ENCODE results near the gene KDM5C.

KDM5C gene

GRCh38 chrX:53224860-53225797 lies at the start of gene KDM5C:
KDM5C (minus strand) TSS chrX:53225207; CDS start chrX:53224889, 318 bp downstream.
- TF ChIP-seq, protein P1, sequence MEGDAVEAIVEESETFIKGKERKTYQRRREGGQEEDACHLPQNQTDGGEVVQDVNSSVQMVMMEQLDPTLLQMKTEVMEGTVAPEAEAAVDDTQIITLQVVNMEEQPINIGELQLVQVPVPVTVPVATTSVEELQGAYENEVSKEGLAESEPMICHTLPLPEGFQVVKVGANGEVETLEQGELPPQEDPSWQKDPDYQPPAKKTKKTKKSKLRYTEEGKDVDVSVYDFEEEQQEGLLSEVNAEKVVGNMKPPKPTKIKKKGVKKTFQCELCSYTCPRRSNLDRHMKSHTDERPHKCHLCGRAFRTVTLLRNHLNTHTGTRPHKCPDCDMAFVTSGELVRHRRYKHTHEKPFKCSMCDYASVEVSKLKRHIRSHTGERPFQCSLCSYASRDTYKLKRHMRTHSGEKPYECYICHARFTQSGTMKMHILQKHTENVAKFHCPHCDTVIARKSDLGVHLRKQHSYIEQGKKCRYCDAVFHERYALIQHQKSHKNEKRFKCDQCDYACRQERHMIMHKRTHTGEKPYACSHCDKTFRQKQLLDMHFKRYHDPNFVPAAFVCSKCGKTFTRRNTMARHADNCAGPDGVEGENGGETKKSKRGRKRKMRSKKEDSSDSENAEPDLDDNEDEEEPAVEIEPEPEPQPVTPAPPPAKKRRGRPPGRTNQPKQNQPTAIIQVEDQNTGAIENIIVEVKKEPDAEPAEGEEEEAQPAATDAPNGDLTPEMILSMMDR (IDR thresholded peaks at IDR 0.05): no peak

GRCh38 chrX:53272808-53273337 lies 47.9 kb upstream of the KDM5C start:
- TF ChIP-seq, protein P1 (IDR thresholded peaks at IDR 0.05): no peak

DNA sequence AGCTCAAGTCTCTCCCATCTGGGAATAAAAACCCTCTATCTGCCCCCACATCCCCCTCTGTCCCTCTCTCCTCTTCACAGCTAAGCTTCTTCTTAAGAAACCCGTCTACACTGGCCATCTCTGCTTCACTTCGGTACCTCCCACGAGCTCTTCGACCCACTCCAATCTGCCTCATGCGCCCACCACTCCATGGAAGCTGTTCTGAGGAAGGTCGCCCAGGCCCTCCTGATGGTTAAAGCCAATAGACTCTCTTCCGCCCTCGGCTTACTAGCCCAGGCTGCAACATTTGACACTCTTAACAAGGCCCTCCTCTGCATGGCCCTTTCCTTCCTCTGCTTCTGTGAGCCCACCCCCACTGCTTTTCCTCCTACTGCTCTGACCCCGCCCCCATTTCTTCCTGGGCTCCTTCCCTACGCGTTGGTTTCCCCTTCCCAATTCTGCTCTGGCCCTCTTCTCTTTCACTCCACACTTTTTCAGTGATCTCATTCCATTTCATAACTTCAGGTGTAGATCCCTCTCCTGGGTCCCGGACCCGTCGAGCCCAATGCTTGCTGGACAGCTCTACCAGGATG lies 44.6 kb upstream of the KDM5C start:
- TF ChIP-seq, protein P1 (IDR thresholded peaks at IDR 0.05): no peak

- TF ChIP-seq, protein P1 (IDR thresholded peaks at IDR 0.05): no peak
Measured at GRCh38 chrX:53268173-53268572, 43.2 kb upstream of the KDM5C start.

GRCh38 chrX:53266914-53267313 lies 41.9 kb upstream of the KDM5C start:
- TF ChIP-seq, protein P1 (IDR thresholded peaks at IDR 0.05): no peak

DNA sequence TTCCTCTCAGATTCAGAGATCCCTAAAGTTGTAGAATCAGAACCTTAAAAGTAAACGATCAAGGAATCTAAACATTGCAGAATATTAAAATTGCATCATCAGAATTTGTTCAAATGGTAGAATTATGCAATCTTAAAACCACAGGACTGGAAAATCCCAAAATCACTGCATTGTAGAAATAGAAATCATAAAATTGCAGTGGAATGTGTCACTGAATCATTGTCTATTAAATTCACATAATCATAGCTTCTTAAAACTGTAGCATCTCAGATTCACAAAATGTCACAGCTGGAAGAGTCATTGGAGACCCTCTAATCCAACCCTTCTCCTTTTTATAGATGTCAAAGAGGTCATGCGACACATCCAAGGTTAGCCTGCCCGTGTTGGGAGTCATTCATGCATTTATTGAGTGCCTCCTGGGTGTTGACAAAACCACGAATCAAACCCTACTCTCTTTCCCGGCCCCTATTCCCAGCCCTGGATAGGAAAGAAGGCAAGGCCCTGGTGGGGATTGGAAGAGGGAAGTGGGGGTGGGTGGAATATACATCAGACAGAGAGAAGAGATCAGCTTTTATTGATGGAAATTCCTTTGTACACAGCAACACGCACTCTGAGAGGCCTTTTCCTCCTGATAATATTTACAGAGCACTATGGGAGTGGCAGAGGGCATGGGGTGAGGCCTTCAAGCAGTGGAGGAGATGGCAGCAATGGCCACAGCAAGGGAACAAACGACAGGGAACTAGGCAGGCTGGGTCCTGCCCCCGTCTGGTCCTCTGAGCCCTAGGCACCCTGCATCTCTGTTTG lies 41.0 kb upstream of the KDM5C start:
- TF ChIP-seq, protein P1 (IDR thresholded peaks at IDR 0.05): no peak

- TF ChIP-seq, protein P1 (IDR thresholded peaks at IDR 0.05): no peak
Measured at GRCh38 chrX:53263597-53264094, 38.6 kb upstream of the KDM5C start.
